Bronchial epithelial cell (primary cell): ENCODE measurements around the gene AKR1B15. TPM values are rescaled to one million over a fixed set of nuclear protein-coding genes. Genes with fewer than 3 reads are reported as not detected.

Experiments used
- DNase-seq: peaks from one replicate; pipeline ENCODE4 v3.0.0-alpha.2; 2010; ENCODE audit warnings: low read depth
- FAIRE-seq: peaks from 2 replicates; lab custom pipeline; 2011; peaks lifted over from hg19 to GRCh38; lab: Jason Lieb, UNC
- H3K27me3 ChIP-seq: 2 replicates; pipeline ENCODE4 v1.5.1; 2011; ENCODE audit warnings: low read length; ENCODE audit not compliant: control insufficient read depth, insufficient read depth
- H3K36me3 ChIP-seq: 2 replicates; pipeline ENCODE4 v1.5.1; 2011; ENCODE audit warnings: low read length; ENCODE audit not compliant: control insufficient read depth, insufficient read depth
- H3K4me3 ChIP-seq: 2 replicates; pipeline ENCODE4 v1.5.1; 2011; ENCODE audit warnings: mild to moderate bottlenecking, low read depth, low read length, control low read depth
- CTCF ChIP-seq: IDR thresholded peaks from 2 replicates; pipeline ENCODE4 v1.5.1; 2011; ENCODE audit warnings: mild to moderate bottlenecking, moderate library complexity, low read length, control low read depth, inconsistent platforms; ENCODE audit not compliant: insufficient read depth, severe bottlenecking
- total RNA-seq: library from RNA; depleted of rRNA; stranded (reverse); fragments of >200 nt; gene quantifications from 2 replicates; pipeline ENCODE4 v1.2.1, GENCODE V29; 2014

AKR1B15 gene
- total RNA-seq, 1 donor from 2014 or later, result under 0.01 TPM

- Histone ChIP-seq H3K4me3 (peak overlapping the region; percentile 23), H3K27me3 (no peaks in the 10 kb centered on the region), H3K36me3 (no peaks in the 10 kb centered on the region)
- FAIRE-seq (no peak), DNase-seq (peak; percentile 63)
- TF ChIP-seq CTCF, result no peak
These were observed 20.9 kb upstream of the AKR1B15 start for GRCh38 chr7:134527979-134528371.

DNA sequence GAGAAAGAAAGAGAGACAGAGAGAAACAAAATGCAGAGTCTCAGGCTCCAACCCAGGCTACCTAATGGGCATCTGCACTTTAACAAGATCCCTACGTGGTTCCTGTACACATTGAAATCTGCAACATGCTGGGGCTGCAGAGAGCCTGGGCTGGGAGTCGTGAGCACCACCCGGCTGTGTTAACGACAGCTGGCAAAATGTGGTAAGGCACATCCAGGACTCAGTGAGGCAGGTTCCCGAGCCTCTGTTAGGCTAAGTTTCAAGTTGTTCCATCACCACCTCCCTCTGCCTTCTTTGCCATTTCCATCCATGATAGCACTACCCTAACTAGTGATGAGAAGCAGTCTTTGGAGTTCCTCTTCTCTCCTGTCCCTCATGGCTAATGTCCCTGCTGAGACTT is 20.2 kb upstream of the AKR1B15 start:
- Histone ChIP-seq H3K27me3 (no peaks in the 10 kb centered on the region), H3K4me3 (no peak overlapping the region), H3K36me3 (no peaks in the 10 kb centered on the region)
- DNase-seq (no peak), FAIRE-seq (no peak)
- no peak for TF ChIP-seq CTCF

DNA sequence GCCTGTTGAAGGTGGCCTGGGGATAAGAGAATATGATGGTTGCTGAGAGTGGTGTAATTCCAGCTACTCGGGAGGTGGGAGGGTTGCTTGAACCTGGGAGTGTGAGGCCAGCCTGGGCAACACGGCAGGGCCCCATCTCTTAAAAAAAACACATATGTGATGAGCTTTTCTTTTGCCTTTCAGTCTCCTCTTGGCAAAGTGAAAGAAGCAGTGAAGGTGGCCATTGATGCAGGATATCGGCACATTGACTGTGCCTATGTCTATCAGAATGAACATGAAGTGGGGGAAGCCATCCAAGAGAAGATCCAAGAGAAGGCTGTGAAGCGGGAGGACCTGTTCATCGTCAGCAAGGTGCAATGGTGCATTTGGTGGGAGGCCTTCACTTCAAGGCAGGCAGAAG is 18.4 kb upstream of the AKR1B15 start:
- TF ChIP-seq CTCF, result no peak
- H3K27me3 ChIP-seq, result no peaks in the 10 kb centered on the region
- DNase-seq (no peak), FAIRE-seq (peak; percentile 23)
- no peaks in the 10 kb centered on the region for H3K36me3 ChIP-seq
- H3K4me3 ChIP-seq, result no peak overlapping the region

DNA sequence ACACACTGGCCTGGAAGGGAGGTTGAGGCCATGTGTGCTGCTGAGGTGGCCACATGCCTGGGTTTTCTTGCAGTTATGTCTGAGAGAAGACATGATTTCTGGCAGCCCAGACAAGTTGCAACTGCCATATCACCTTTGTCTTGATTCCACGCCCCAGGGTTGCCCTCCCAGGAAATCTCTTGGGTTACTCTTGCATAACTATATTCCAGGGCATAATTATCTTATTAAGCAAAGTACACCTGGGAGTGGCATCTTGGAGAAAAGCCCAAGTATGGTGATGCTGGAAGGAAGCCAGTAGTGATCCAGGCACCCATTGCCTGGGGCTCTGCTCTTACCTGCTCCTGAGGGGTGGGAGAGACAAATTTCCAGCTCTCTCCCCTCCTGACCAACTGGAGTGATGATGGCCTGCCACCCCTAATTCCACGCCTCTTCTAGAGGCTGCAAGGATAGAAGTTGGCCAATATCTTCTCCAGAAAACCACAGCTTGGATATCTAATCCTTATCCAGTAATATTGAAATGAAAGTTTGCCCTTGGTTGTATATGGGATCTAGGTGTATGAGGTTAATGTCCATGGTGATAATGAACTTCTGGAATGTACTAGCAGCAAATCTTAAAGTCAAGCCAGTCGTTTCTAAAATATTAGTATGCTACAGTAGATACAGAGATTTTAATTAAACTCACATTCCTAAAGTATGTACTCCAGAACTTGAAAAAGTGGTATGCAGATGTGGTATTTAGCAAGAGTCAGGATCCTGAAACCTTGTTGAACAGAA is 16.5 kb upstream of the AKR1B15 start:
- no peak for FAIRE-seq
- no peak for TF ChIP-seq CTCF
- peak; percentile 93 for DNase-seq
- Histone ChIP-seq H3K4me3 (no peak overlapping the region), H3K27me3 (no peaks in the 10 kb centered on the region), H3K36me3 (peaks cover 2% of the 10 kb centered on the region)

GRCh38 chr7:134532954-134533218 is 16.0 kb upstream of the AKR1B15 start:
- DNase-seq (no peak), FAIRE-seq (no peak)
- no peak overlapping the region for H3K4me3 ChIP-seq
- TF ChIP-seq CTCF, result no peak
- peaks cover 2% of the 10 kb centered on the region for H3K36me3 ChIP-seq
- no peaks in the 10 kb centered on the region for H3K27me3 ChIP-seq

DNA sequence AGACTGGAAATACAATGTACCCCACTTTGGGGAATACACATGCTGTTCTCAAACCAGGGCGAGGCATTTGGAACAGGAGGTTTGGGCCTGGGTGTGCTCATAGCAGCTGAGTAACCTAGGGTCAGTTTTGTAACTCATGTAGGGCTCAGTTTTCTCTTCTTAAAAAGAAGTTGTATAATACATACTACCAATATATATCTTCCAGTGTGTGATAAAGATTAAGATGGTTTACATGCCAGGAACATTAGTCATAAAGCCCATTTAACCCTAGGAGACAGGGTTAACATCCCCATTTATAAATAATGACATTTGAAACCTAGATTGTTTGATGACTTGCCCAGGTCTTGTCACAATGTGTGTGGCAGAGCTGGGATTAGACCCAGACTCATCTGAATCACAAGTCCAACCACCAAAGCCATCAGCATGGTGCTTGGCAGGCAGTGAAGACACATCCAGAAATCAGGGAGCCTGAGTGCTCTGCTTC is 15.6 kb upstream of the AKR1B15 start:
- DNase-seq (peak; percentile 55), FAIRE-seq (no peak)
- H3K4me3 ChIP-seq, result no peak overlapping the region
- H3K36me3 ChIP-seq, result peaks cover 6% of the 10 kb centered on the region
- TF ChIP-seq CTCF, result no peak
- H3K27me3 ChIP-seq, result no peaks in the 10 kb centered on the region
